ENCODE measurements around the gene ANXA4. TPM values are rescaled to one million over a fixed set of nuclear protein-coding genes. Genes with fewer than 3 reads are reported as not detected.

The ANXA4 gene
- 100 to 1,000 TPM; 234 to 296 (median 249) TPM for polyA plus RNA-seq (ENCODE audit: insufficient read length in 4 of 4)

DNA sequence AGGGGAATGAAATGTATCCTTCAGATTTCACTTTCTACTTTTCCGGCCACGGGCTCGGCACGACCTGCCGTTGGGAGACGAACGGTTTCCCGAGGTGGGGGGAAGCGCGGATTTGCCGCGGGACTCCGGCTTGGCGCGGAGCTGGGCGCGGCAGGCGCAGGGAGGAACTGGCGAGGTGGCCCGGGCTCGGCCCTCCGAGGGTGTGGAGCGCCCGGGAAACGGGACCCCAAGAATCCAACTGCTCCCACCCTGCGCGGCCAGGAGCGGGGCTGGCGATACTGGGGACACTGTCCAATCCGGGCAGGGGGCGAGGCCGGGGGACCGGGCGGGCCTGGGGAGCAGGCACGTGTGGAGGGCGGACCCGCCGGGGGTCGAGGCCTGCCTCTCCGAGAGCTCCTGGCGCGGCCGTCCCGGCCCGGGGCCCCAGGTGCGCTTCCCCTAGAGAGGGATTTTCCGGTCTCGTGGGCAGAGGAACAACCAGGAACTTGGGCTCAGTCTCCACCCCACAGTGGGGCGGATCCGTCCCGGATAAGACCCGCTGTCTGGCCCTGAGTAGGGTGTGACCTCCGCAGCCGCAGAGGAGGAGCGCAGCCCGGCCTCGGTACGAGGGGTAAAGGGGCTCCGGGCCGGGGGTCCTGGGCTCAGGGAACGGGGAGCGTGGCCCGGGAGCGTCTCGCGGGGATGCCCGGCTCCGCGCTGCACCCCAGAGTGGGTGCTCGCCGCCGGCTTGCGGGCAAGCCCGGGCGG lies at the start of gene ANXA4:
Gene ANXA4, plus strand, starts transcription at position 560 of the 747 bp plus-strand sequence. CDS start 39,432 bp downstream, outside the sequence.
- peak in 3 of 4 donors; percentile 50 to 65 (median 56) for DNase-seq (ENCODE audit: low read depth in 4 of 4, low spot score in 2 of 4)

DNA sequence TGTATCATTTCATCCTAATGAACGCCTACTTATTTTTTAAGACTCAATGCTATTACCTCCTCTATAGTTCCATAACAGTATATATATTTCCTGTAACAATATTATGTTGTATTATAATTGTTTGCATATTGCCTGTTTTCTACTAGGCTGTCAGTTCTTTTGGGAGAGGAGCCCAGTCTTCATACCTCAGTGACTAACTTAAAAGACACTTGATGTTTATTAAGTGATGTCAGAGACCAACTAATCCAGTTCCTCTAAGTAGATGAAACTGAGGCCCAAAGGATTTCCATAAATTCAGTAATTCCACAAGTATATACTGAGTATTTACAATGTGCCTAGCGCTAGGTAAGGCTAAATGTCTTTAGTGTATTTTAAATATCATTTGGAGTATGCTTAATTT lies 49.5 kb upstream of the ANXA4 start:
- DNase-seq (ENCODE audit: low read depth in 4 of 4, low spot score in 2 of 4) = no peak

DNA sequence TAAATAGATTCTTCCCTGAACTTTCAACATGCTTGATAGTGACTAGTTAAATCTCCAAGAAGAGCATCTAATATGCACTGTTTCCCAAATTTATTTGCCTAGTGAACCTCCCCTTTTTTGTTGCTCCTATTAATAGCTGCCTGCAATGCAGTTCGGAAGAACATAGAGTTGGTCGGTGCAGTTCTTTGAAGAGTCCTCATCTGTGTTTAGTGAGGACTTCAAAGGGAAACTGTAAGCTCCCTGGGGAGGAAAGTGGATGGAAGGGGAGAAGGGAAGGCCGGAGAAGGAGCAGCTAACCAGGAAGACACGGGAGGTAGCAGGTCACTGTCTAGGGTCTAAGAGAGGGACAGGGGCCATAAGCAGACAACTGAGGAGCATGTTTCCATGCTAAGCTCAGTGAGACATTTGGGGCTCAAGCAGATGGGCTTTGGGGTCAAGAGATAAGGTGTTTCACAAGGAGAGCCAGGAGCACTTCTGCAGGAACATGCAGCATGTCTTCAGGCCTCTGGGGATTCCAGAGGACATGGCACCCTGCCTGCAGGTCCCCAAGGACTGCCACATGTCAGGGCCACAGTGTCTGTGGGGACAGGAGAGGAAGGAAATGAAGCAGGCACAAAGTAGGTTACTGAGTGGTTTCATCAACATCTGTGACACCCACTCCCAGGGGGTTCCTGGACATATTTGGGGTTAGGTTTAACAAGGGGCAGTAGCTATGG lies 48.7 kb upstream of the ANXA4 start:
- DNase-seq (ENCODE audit: low read depth in 4 of 4, low spot score in 2 of 4) = no peak

DNA sequence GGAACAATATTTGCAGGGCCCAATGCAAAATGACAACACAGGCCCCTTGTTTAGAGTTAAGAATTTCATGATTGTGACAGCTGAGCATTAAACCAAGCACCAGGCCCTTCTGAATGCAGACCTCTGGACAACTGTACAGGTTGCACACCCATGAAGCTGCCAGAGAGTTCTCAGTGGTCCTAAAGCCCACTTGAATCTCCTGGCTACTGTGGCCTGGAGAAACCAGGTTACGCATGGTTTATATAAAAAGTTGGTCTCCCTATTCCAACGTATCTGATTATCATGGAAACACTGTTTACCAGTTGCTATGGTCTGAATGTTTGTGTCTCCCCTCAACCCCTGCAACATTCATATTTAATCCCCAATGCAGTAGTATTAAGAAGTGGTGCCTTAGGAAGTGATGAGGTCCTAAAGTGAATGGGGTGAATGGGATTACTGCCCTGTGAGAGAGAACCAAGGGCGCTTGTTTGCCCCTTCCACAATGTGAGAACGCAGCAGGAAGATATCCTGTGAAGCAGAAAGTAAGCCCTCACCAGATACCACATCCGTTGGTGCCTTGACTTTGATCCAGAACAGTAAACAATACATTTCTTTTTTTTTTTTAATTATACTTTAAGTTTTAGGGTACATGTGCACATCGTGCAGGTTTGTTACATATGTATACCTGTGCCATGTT lies 48.0 kb upstream of the ANXA4 start:
- DNase-seq (ENCODE audit: low read depth in 4 of 4, low spot score in 2 of 4) = no peak

DNA sequence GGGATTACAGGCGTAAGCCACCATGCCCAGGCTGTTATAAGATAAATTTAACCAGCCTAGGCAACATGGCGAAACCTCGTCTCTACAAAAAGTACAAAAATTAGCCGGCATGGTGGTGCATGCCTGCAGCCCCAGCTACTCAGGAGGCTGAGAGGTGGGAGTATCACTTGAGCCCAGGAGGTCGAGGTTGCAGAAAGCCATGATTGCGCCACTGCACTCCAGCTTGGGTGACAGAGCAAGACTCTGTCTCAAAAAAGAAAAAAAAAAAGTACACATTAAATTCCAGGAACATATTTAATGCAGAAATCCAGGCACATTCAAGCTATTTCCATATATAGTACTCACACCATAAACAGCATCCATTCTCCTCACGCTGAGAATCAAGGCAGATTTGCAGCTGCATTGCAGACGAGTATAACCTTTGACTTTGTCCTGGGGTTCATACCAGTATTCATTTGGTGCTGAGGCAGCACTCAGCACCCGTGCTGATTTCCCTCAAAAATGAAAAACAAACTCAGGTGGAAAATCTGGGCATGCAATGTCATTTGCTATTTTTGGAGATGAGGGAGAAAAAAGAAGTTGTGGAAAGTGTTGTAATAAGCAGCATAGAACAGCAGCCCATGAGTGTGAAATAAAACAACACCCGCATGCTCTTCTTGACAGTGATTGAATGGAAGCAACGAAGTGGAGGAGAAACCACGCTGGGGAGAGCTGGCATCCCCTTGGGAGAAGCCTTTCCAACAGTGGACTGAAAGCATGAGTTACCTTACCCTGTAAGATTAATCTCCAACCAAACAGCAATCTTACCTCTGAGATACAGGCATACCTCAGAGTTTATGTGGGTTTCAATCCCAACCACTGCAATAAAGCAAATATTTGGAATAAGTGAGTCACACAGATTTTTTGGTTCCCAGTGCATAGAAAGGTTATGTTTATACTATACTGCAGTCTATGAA lies 46.8 kb upstream of the ANXA4 start:
- DNase-seq (ENCODE audit: low read depth in 4 of 4, low spot score in 2 of 4) = no peak

DNA sequence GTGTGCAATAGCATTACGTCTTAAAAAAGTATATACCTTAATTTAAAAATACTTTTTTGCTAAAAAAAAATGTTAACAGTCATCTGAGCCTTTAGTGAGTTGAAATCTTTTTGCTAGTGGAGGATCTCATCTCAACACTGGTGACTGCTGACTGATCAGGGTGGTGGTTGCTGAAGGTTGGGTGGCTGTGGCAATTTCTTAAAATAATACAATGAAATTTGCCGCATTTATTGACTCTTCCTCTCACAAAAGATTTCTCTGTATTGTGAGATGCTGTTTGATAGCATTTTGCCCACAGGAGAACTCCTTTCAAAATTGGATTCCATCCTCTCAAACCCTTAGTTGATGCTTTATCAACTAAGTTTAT lies 46.1 kb upstream of the ANXA4 start:
- DNase-seq (ENCODE audit: low read depth in 4 of 4, low spot score in 2 of 4) = no peak

DNA sequence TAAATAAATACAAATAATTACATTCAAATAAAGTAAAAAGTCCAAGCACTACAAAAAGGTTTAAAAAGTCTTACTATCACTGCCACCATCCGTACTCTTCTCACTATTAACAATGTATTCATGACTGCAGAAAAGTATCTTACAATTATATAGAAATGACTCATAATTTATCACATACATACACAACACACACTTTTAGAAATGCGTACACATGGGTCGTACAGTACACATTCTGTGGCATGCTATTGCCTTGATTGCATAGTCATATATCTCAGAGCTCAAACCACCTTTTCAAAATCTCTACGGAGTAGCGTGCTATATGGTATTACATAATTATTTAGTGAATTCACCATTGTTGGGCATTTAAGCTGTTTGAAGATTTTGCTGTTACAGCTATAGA lies 41.6 kb upstream of the ANXA4 start:
- DNase-seq (ENCODE audit: low read depth in 4 of 4, low spot score in 2 of 4) = no peak

DNA sequence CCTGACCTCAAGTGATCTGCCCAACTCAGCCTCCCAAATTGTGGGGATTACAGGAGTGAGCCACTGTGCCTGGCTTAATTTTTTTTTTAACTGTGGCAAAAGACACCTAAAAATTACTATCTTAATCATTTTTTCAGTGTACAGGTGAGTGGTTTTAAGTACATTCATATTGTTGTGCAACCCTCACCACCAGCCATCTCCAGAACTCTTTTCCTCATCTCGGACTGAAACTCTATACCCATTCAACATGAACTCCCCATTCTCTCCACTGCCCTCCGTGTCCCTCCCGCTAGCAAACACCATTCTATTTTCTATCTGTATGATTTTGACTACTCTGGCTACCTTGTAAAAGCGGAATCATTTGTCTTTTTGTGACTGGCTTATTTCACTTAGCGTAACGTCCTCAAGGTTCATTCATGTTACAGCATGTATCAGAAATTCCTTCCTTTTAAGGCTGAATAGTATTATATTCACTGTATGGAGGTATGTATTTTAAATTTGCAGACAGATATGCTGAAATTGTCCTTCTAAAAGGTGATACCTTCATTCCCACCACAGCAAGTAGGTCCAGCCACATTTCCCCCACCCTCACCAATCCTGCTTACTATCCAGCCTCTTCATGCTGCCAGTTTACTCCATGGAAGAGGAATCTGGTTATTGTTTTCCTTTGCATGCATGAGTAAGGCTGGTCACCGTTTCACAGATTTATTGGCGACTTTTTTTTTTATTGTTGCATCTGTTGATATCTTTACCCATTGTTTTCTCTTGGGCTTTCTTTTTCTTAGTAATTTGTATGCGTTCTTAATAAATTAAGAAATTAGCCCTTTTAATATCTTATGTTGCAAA lies 40.6 kb upstream of the ANXA4 start:
- no peak for DNase-seq (ENCODE audit: low read depth in 4 of 4, low spot score in 2 of 4)

DNA sequence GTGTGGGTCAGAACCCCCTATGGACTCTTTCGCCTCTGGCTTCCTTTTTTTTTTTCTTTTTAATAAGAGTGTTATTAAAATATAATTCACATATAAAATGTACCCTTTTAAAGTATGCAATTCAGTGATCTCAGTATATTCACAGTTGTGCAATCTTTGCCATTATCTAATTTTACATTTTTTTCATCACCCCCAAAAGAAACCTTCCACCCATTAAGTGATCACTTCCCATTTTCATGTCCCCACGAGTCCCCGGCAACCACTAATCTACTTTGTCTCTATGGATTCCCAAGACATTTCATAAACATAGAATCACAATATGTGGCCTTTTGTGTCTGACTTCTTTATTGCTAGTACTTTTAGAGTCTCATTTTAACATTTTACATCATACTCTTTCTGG lies 38.7 kb upstream of the ANXA4 start:
- DNase-seq (ENCODE audit: low read depth in 4 of 4, low spot score in 2 of 4) = no peak

DNA sequence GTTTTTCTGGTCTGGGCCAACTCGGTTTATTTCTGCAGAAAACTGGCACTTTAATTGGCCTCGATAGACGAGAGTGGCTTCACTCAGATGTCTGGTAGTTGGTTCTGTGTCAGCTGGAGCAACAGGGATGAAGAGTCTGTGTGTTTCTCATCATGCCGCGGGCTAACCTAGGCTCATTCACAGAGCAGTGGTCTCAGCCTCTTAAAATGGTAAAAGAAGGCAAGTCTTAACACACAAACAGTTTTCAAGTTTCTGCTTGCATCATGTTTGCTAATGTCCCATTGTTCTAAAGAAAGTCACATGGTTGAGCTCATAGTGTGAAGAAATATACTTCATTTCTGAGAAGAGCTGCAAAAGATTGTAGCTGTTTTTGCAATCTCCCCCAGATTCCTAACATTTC lies 37.5 kb upstream of the ANXA4 start:
- DNase-seq (ENCODE audit: low read depth in 4 of 4, low spot score in 2 of 4) = no peak

DNA sequence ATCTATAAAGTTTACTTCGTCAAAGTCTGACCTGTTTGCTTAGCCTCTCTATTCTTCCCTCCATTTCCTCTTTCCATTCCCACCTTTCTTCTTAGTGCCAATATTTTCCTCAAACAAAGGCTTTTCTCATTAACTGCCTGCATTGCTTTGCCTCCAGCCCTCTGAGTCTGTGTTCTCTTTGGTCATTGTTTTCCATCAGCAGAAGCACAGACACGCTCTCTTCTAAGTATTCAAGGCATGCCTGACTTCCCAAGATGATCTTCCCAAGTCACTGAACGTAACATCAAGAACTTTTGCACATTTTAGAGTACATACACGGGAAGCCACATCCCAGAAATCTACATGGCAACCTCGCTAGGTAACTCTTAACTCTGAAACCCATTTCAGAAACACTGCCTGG lies 32.6 kb upstream of the ANXA4 start:
- no peak for DNase-seq (ENCODE audit: low read depth in 4 of 4, low spot score in 2 of 4)

DNA sequence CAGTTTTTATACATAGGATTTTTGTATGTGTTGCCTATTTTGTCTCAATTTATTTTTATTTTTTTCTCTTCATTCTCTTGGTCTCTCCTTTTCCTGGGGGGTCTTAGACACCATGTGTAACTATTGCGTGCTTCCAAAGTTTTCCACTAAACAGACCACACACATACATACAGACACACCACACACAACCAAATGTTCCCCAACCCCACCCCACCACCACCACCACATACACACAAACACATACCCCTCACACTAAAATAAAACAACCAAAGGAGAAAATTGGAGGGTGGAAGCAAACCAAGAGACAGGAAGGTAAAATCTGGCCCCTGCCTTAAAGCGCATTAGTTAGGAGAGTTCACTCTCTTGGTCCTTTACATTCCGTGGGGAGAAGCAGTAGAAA lies 30.0 kb upstream of the ANXA4 start:
- no peak for DNase-seq (ENCODE audit: low read depth in 4 of 4, low spot score in 2 of 4)

DNA sequence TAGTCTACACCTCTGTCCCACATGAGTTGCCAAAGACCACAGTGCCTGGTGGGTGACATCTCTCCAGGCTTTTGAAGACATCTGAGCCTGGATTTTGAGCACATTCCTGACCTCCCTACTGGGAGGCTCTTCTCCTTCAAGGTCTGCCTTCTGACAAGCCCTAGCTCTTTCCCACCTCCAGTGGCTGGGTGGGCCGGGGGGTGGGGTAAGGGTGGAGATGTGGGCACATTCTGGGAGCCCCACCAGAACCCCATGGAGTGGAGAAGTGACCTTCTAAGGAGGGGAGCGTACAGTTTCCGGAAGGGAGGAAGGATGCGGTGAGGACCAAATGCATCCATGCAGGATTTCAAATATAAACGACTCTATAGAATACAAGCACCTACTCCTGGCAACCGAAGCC lies 27.9 kb upstream of the ANXA4 start:
- no peak for DNase-seq (ENCODE audit: low read depth in 4 of 4, low spot score in 2 of 4)

DNA sequence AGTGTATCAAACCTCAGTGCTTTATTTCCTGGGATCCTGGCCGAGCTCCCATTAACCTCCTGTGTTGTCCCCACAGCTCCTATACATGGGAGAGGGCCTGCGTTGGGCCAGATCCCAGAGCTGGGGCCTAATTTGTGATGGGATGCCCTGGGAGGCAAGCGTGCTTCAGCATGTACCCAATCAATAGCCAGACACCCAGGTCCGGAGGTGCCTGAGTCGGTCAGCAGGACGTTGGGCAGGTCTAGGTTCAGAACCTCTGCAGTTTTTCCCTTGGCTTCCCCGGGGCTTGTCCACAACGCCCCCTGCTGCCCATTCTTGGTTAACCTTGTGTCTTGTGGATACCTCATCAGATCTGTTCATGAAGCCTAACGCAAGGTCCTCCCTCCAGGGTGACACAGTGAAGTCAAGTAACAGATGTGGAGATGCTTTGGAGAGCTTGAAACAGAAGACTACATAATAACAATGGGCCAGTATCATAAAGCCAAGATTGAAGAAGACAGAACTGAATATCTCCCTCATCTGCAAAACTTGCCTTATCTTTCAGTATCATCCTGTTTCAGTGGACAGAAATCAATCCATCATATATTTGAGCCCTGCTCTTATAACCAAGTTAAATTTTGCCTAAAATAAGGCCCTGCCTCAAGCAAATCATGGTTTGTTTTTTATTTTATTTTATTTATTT lies 27.3 kb upstream of the ANXA4 start:
- DNase-seq (ENCODE audit: low read depth in 4 of 4, low spot score in 2 of 4) = peak in 3 of 4 donors; percentile 35 to 60 (median 37)

DNA sequence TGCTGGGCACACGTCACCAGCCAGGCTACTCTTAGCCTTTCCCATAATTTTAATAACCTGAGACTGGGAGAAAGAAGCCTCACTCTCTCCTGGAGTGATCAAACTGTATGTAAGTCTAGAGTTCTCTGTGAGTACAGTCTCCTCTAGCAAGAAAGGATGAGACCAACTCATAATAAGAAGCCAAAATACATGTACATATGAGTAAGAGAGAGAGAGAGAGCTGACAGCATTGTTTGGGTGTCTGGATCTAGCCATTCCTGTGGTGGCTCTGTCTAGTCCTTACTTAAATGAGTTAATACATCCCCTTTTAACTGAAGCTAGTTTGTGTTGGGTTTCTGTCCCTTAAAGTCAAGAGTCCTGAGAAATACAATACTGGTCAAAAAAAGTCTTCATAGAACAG lies 26.0 kb upstream of the ANXA4 start:
- DNase-seq (ENCODE audit: low read depth in 4 of 4, low spot score in 2 of 4) = no peak

DNA sequence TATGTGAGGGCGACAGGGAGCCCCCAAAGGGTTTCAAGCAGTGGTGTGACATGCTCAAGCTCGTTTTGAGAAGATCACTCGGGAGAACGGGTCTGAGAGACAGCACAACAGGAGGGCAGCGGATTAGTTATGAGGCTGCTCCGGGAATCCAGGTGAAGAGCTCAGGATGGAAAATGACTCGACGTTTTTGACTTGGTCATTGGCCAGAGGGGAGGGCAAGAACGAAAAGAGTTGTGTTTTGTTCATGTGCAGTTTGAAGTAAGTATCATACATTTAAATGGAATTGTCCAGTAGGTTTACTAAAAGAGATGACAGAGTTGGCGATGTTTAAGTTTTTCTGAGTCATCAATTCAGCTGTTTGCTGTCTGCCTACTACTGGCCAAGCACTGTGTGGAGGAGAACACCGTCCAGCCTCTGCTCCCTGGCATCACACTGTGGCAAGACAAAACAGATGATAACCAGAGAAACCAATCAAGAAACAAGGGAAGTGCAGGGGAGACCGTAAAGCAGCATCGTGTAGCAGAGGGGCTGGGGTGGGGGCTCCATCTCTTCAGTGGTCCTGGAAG lies 25.3 kb upstream of the ANXA4 start:
- no peak for DNase-seq (ENCODE audit: low read depth in 4 of 4, low spot score in 2 of 4)

DNA sequence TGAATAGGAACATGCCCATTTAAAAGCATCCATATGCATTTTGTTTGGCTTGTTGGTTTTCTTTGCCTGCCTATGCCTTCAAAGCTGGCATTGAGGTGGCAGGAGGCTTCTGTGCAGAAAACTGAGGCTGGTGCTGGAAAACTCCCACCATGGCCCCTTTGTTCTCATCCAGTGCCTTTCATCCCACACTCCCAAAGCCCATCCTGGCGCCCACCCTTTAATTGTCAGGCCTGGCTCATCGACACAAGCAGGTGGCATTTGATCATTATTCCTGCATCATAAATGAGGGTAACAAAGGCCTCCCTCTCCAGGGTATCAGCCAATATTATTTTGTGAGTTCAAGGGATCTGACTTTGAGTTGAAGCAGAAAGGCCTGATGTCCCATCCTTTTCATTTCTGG lies 24.7 kb upstream of the ANXA4 start:
- no peak for DNase-seq (ENCODE audit: low read depth in 4 of 4, low spot score in 2 of 4)

DNA sequence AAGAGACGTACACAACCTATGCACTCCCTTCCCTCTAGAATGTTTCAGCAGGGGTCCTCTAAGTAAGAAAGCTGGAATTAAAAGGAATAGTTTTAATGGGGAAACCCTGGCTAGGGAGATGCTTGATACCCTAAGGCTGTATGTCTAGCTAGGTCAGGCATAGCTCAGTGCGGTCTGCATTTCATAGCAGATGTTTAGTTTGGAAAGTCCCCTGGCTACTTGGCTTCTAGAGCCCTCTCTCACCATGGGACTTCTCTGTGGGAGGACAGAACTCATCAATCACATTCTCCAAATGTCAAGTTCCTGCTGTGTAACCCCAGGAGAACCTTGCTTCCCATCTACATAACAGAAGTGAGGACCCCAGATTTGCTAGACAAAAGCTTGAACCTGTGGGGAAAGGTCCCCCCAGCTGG lies 24.1 kb upstream of the ANXA4 start:
- no peak for DNase-seq (ENCODE audit: low read depth in 4 of 4, low spot score in 2 of 4)
